ENCODE measurements around the gene PLIN3. TPM values are rescaled to one million over a fixed set of nuclear protein-coding genes. Genes with fewer than 3 reads are reported as not detected.

PLIN3 gene
- total and polyA plus RNA-seq, 2 donors (not counting 1 experiment from before 2014, with no cell fraction given) = 27.6 to 34.3 TPM

DNA sequence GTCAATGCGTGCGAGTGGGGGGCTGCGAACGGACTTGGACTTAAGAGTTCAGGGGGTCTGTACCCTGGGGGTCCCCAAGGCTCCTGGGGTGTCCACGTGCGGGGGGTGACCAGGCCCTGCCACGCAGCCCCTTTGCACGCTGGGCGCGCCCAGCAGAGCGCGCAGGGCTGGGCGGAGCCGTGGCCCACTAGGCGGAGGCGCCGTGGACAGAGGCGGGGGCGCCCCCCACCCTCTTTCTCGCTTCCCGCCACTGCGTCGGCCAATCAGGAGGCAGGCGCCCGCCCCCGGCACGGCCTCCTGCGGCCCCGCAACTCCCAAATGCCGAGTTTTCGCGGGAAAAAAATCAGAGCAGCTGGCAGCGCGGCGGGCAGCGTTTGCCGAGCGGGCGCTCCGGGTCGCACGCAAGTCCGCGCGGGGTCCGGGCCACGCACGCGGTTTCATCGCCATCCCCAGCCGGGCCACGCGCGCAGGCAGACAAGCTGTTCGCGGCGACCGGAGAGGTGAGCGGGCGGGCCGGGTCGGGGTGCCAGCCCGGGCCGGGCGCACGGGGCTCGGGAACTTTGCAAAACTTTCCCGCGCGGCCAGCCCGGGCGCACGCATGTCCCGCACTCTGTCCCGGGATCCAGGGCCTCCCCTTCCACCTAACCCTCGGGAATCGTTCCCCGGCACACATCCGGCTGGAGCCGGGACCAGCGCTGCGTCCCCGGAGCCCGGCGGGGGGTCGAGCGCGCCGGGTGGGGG, 41.9 kb upstream of the PLIN3 start, which contains the start of gene UHRF1:
TSS of gene UHRF1 (plus strand) at position 346 of the 741 bp plus-strand sequence. CDS start 1,385 bp downstream, outside the sequence.
- H4K20me1 ChIP-seq (ENCODE audit: control insufficient read depth, insufficient read depth, low read length, poor library complexity, severe bottlenecking) = peaks cover 83% of the 10 kb centered on the region
- peaks cover 47% of the 10 kb centered on the region for H3K4me1 Mint-ChIP-seq
- H3K27me3 ChIP-seq (replicated peaks in 1 of 4; ENCODE audit: control extremely low read depth in 1 of 4, control insufficient read depth in 3 of 4, insufficient read depth in 4 of 4, low read length in 3 of 4) = peaks cover 0 to 3% (median 0%) of the 10 kb centered on the region in 4 experiments
- peak within 1 kb of the TSS; percentile 93 for H3K4me3 Mint-ChIP-seq
- H3K27ac Mint-ChIP-seq = peak within 1 kb of the TSS; percentile 59
- H3K9me3 ChIP-seq (ENCODE audit: control extremely low read depth in 1 of 3, control insufficient read depth in 2 of 3, insufficient read depth in 1 of 3, low read length in 2 of 3) = no peaks in the 10 kb centered on the region
- peak within 1 kb of the TSS; percentile 99 for H3K4me2 ChIP-seq (replicated peaks; ENCODE audit: low read depth, low read length, poor library complexity, severe bottlenecking)
- no peaks in the 10 kb centered on the region for H3K27me3 Mint-ChIP-seq
- peak within 1 kb of the TSS; percentile 72 for H2AFZ ChIP-seq (ENCODE audit: insufficient read depth, low read depth, low read length, poor library complexity, severe bottlenecking)
- DNase-seq (no peak), ATAC-seq (ENCODE audit: low read depth) (no peak)
- intact Hi-C loops (cut with micrococcal nuclease) = no loop called here
- H3K4me1 ChIP-seq (ENCODE audit: control insufficient read depth in 2 of 2, insufficient read depth in 2 of 2, low read length in 2 of 2) = peaks cover 41 to 50% of the 10 kb centered on the region in 2 donors
- TF ChIP-seq, protein P1, sequence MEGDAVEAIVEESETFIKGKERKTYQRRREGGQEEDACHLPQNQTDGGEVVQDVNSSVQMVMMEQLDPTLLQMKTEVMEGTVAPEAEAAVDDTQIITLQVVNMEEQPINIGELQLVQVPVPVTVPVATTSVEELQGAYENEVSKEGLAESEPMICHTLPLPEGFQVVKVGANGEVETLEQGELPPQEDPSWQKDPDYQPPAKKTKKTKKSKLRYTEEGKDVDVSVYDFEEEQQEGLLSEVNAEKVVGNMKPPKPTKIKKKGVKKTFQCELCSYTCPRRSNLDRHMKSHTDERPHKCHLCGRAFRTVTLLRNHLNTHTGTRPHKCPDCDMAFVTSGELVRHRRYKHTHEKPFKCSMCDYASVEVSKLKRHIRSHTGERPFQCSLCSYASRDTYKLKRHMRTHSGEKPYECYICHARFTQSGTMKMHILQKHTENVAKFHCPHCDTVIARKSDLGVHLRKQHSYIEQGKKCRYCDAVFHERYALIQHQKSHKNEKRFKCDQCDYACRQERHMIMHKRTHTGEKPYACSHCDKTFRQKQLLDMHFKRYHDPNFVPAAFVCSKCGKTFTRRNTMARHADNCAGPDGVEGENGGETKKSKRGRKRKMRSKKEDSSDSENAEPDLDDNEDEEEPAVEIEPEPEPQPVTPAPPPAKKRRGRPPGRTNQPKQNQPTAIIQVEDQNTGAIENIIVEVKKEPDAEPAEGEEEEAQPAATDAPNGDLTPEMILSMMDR (IDR thresholded peaks at IDR 0.05) = no peak
- TF ChIP-seq EZH2 (IDR thresholded peaks at IDR 0.05; ENCODE audit: borderline replicate concordance, insufficient read depth, low read depth, low read length, poor library complexity, severe bottlenecking) = no peak
- peak within 1 kb of the TSS; percentile 70 for H3K9ac ChIP-seq (ENCODE audit: low read length)
- H3K4me3 ChIP-seq (ENCODE audit: control extremely low read depth in 1 of 5, extremely low read depth in 1 of 5, insufficient read depth in 1 of 5, low read depth in 2 of 5, low read length in 4 of 5) = peak within 1 kb of the TSS; percentile 40 to 73 (median 62)
- POLR2A ChIA-PET = interaction anchor here (0.6 kb wide), 1 partner anchor 20 kb away, joined by 11 read pairs; no protein-coding TSS in a partner anchor
- peaks cover 92% of the 10 kb centered on the region for H3K79me2 ChIP-seq (ENCODE audit: control insufficient read depth, insufficient read depth, low read length)
- peaks cover 2 to 8% of the 10 kb centered on the region in 2 experiments for H3K36me3 ChIP-seq (replicated peaks in 1 of 2; ENCODE audit: control extremely low read depth in 1 of 2, control insufficient read depth in 1 of 2, extremely low read depth in 1 of 2, insufficient read depth in 2 of 2, low read length in 1 of 2)
- WGBS (ENCODE audit: insufficient coverage) = 4% methylated on average over 89 of the region's 89 CpGs
- CTCF ChIA-PET = interaction anchor here (15.4 kb wide), 1 partner anchor 38 kb away, joined by 219 read pairs; the partner anchor contains the start of gene PLIN3
- H3K27ac ChIP-seq (ENCODE audit: low read length in 2 of 2) = no peak within 1 kb of the TSS
- H3K9me3 Mint-ChIP-seq (ENCODE audit: insufficient read depth) = no peaks in the 10 kb centered on the region

GRCh38 chr19:4908781-4909155, 41.3 kb upstream of the PLIN3 start:
- peak overlapping the region; percentile 64 for H3K4me3 Mint-ChIP-seq
- peak overlapping the region; percentile 70 for H3K9ac ChIP-seq (ENCODE audit: low read length)
- H3K4me3 ChIP-seq (ENCODE audit: control extremely low read depth in 1 of 5, extremely low read depth in 1 of 5, insufficient read depth in 1 of 5, low read depth in 2 of 5, low read length in 4 of 5) = peak overlapping the region in 1 of 5 experiments; percentile 55
- no peaks in the 10 kb centered on the region for H3K27me3 Mint-ChIP-seq
- no peak for DNase-seq
- peaks cover 2 to 5% of the 10 kb centered on the region in 2 experiments for H3K36me3 ChIP-seq (replicated peaks in 1 of 2; ENCODE audit: control extremely low read depth in 1 of 2, control insufficient read depth in 1 of 2, extremely low read depth in 1 of 2, insufficient read depth in 2 of 2, low read length in 1 of 2)
- H3K27ac Mint-ChIP-seq = no peak overlapping the region
- no peaks in the 10 kb centered on the region for H3K9me3 ChIP-seq (ENCODE audit: control extremely low read depth in 1 of 3, control insufficient read depth in 2 of 3, insufficient read depth in 1 of 3, low read length in 2 of 3)
- peak overlapping the region; percentile 72 for H2AFZ ChIP-seq (ENCODE audit: insufficient read depth, low read depth, low read length, poor library complexity, severe bottlenecking)
- no peak for ATAC-seq (ENCODE audit: low read depth)
- H3K4me1 ChIP-seq (ENCODE audit: control insufficient read depth in 2 of 2, insufficient read depth in 2 of 2, low read length in 2 of 2) = peaks cover 35 to 45% of the 10 kb centered on the region in 2 donors
- intact Hi-C loops (cut with micrococcal nuclease) = no loop called here
- H3K4me1 Mint-ChIP-seq = peaks cover 42% of the 10 kb centered on the region
- CTCF ChIA-PET = interaction anchor here (15.4 kb wide), 1 partner anchor 37 kb away, joined by 219 read pairs; the partner anchor contains the start of gene PLIN3
- no peak overlapping the region for H3K27ac ChIP-seq (ENCODE audit: low read length in 2 of 2)
- H3K27me3 ChIP-seq (replicated peaks in 1 of 4; ENCODE audit: control extremely low read depth in 1 of 4, control insufficient read depth in 3 of 4, insufficient read depth in 4 of 4, low read length in 3 of 4) = peaks cover 0 to 3% (median 0%) of the 10 kb centered on the region in 4 experiments
- no peaks in the 10 kb centered on the region for H3K9me3 Mint-ChIP-seq (ENCODE audit: insufficient read depth)
- peaks cover 90% of the 10 kb centered on the region for H3K79me2 ChIP-seq (ENCODE audit: control insufficient read depth, insufficient read depth, low read length)
- TF ChIP-seq, protein P1 (IDR thresholded peaks at IDR 0.05) = no peak
- TF ChIP-seq EZH2 (IDR thresholded peaks at IDR 0.05; ENCODE audit: borderline replicate concordance, insufficient read depth, low read depth, low read length, poor library complexity, severe bottlenecking) = no peak
- 96% methylated on average over 15 of the region's 15 CpGs for WGBS (ENCODE audit: insufficient coverage)
- peaks cover 80% of the 10 kb centered on the region for H4K20me1 ChIP-seq (ENCODE audit: control insufficient read depth, insufficient read depth, low read length, poor library complexity, severe bottlenecking)
- H3K4me2 ChIP-seq (replicated peaks; ENCODE audit: low read depth, low read length, poor library complexity, severe bottlenecking) = peak overlapping the region; percentile 99
- POLR2A ChIA-PET = interaction anchor here (0.6 kb wide), 1 partner anchor 422 kb away, joined by 3 read pairs; no protein-coding TSS in a partner anchor
